Mucosa of descending colon (tissue), 3 donors: ENCODE measurements around the gene GRM1. TPM values are rescaled to one million over a fixed set of nuclear protein-coding genes. Genes with fewer than 3 reads are reported as not detected.

Experiments
- ATAC-seq: fragments of 200-7000 bp; cut with Tn5 transposase; one replicate; pipeline ENCODE4 v1.9.1; 2020; ENCODE audit warnings: mild to moderate bottlenecking, moderate library complexity
- DNase-seq, 3 donors: peaks; one replicate each; pipeline ENCODE4 v3.0.0-alpha.2; 2020
- H3K36me3 ChIP-seq: fragments of 200-600 bp; one replicate; pipeline ENCODE4 v1.8.0; 2021; ENCODE audit warnings: low read depth, mild to moderate bottlenecking
- H3K4me1 ChIP-seq: fragments of 200-600 bp; one replicate; pipeline ENCODE4 v1.8.0; 2021; ENCODE audit warnings: low read depth, mild to moderate bottlenecking
- H3K4me3 ChIP-seq: fragments of 200-600 bp; one replicate; pipeline ENCODE4 v1.8.0; 2021; ENCODE audit warnings: mild to moderate bottlenecking
- H3K9me3 ChIP-seq: fragments of 200-600 bp; one replicate; pipeline ENCODE4 v1.8.0; 2021; ENCODE audit warnings: mild to moderate bottlenecking
- CTCF ChIP-seq: fragments of 200-600 bp; IDR thresholded peaks from one replicate; pipeline ENCODE4 v1.8.0; 2022; ENCODE audit warnings: antibody characterized with exemption, mild to moderate bottlenecking
- intact Hi-C, 2 donors: fragments of 100-400 bp; cut with DNase I in 1 of 2; cut with micrococcal nuclease in 1 of 2; formaldehyde crosslinking; loops; one replicate each; pipeline versions ENCODE4 v1.11.0 to v1.11.1; 2022; cut with DNase I, micrococcal nuclease
- total RNA-seq, 3 donors: library from RNA; stranded (reverse); fragmentation: NEBNext Ultra II Directional in 2 of 3; extraction: Animal tissue kit (Norgen Biotek cat#: 25700) in 2 of 3; gene quantifications; one replicate each; pipeline versions ENCODE4 v1.2.1 to v1.2.4, GENCODE V29; 2021 to 2023
- donor health status: DM: no; HTN: no; CAD: no; lungs with moderate emphysema.
- donor health status: DM: no; HTN: no; CAD: no.
- donor health status: DM: no; HTN: yes; CAD: no.

GRM1 gene
- total RNA-seq, 3 donors from 2014 or later: 0.13 TPM; not detected in 2

GRCh38 chr6:146027586-146028251 lies 1.1 kb upstream of the GRM1 start:
- no peak for TF ChIP-seq CTCF
- Histone ChIP-seq H3K4me3 (no peak overlapping the region), H3K36me3 (no peaks in the 10 kb centered on the region), H3K9me3 (no peaks in the 10 kb centered on the region), H3K4me1 (no peaks in the 10 kb centered on the region)
- ATAC-seq (no peak), DNase-seq (no peak)
- intact Hi-C loops: no loop called here

GRCh38 chr6:146028252-146028795 lies 538 bp upstream of the GRM1 start:
- ATAC-seq: peak; percentile 75
- Histone ChIP-seq H3K4me1 (no peaks in the 10 kb centered on the region), H3K36me3 (no peaks in the 10 kb centered on the region), H3K4me3 (no peak overlapping the region), H3K9me3 (no peaks in the 10 kb centered on the region)
- peak in 2 of 3 donors; percentile 74 to 77 for DNase-seq
- intact Hi-C loops: no loop called here
- TF ChIP-seq CTCF: no peak

GRCh38 chr6:146029573-146030184 lies 817 bp downstream of the GRM1 start:
- no peak for DNase-seq
- intact Hi-C loops: no loop called here

DNA sequence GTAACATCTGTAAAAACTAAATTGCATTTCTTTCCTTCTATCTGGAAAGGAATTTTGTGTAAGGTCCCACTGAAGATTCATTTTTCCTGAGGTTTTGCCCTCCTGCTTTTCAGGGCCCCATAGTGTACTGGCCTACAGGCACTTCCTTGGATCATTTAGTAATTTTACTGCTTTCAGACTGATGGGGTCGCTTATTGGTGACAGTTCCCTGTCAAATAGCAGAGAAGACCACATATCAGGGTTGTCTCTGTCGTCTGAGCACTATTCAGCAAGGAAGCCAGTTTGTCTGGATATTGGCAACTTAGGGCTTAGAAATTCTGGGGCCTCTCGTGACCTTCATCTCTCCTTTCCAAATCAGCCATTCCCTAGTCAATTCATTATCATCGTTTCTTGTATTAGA lies 3.5 kb downstream of the GRM1 start:
- TF ChIP-seq CTCF: no peak
- Histone ChIP-seq H3K4me3 (no peak overlapping the region), H3K36me3 (no peaks in the 10 kb centered on the region), H3K9me3 (no peaks in the 10 kb centered on the region), H3K4me1 (no peaks in the 10 kb centered on the region)
- DNase-seq (no peak), ATAC-seq (no peak)
- intact Hi-C loops: no loop called here

More at GRCh38 chr6:146029573-146030184, 817 bp downstream of the GRM1 start:
- no peak overlapping the region for H3K4me3 ChIP-seq
- no peaks in the 10 kb centered on the region for H3K4me1 ChIP-seq
- no peaks in the 10 kb centered on the region for H3K36me3 ChIP-seq
- no peaks in the 10 kb centered on the region for H3K9me3 ChIP-seq
- no peak for ATAC-seq
- no peak for TF ChIP-seq CTCF

DNA sequence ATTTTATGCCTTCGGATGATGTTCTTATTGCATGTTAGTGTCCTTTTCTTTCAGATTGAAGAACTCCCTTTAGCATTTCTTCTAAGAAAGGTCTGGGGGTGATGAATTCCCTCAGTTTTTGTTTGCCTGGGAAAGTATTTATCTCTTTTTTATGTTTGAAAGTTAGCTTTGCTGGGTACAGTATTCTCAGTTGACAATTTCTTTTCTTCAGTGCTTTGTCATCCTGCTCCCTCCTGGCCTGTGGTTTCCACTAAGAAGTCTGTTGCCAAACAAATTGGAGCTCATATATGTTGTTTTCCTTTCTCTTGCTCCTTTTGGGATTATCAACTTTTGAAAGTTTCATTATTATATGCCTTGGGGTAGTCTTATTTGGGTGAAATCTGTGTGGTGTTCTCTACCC lies 11.5 kb downstream of the GRM1 start:
- Histone ChIP-seq H3K4me3 (no peak overlapping the region), H3K36me3 (no peaks in the 10 kb centered on the region), H3K9me3 (peaks cover 8% of the 10 kb centered on the region), H3K4me1 (no peaks in the 10 kb centered on the region)
- no peak for TF ChIP-seq CTCF
- ATAC-seq (no peak), DNase-seq (no peak)
- intact Hi-C loops: no loop called here
